Stimulated activated CD8-positive, alpha-beta memory T cell treated with anti-CD3 and anti-CD28 coated beads, Interleukin-2, amount 100 ng/mL, for 48 hours (primary cell): ENCODE results near the gene CHAD.
"Not testable (repeated sequence)": the region's sequence is repeated elsewhere in the genome, so short reads cannot be mapped to it uniquely, and the experiment has no call there.

Experiments used
- DNase-seq, 2 donors: peaks; one replicate each; pipeline ENCODE4 v3.0.0-alpha.2; 2020; ENCODE audit warnings: low read depth in 2 of 2

Gene CHAD

GRCh38 chr17:50457621-50458020 lies 11.1 kb downstream of the CHAD start:
- no peak for DNase-seq

- DNase-seq, result no peak
Measured at GRCh38 chr17:50453901-50454300, 14.8 kb downstream of the CHAD start.

- no peak for DNase-seq
Measured at GRCh38 chr17:50452630-50453300, 15.9 kb downstream of the CHAD start.

- DNase-seq, result no peak
Measured at GRCh38 chr17:50451943-50452629, 16.6 kb downstream of the CHAD start.

GRCh38 chr17:50448643-50449042 lies 20.0 kb downstream of the CHAD start:
- DNase-seq, result no peak

- no peak for DNase-seq
Measured at GRCh38 chr17:50447870-50448595, 20.6 kb downstream of the CHAD start.

GRCh38 chr17:50445730-50446325 lies 22.9 kb downstream of the CHAD start:
- no peak for DNase-seq

- no peak for DNase-seq
Measured at GRCh38 chr17:50444841-50445715, 23.6 kb downstream of the CHAD start.

- DNase-seq, result no peak
Measured at GRCh38 chr17:50443505-50443974, 25.1 kb downstream of the CHAD start.

- no peak for DNase-seq
Measured at GRCh38 chr17:50440838-50441829, 27.5 kb downstream of the CHAD start.

GRCh38 chr17:50440172-50440837 lies 28.4 kb downstream of the CHAD start:
- no peak for DNase-seq

- no peak for DNase-seq
Measured at GRCh38 chr17:50439008-50439407, 29.7 kb downstream of the CHAD start.

GRCh38 chr17:50437409-50437808 lies 31.3 kb downstream of the CHAD start:
- no peak for DNase-seq

- no peak for DNase-seq
Measured at GRCh38 chr17:50432125-50432762, 36.4 kb downstream of the CHAD start.

- DNase-seq, result no peak
Measured at GRCh38 chr17:50430821-50431618, 37.7 kb downstream of the CHAD start.

GRCh38 chr17:50429793-50430192 lies 38.9 kb downstream of the CHAD start:
- DNase-seq, result no peak

- no peak for DNase-seq
Measured at GRCh38 chr17:50428831-50429424, 39.8 kb downstream of the CHAD start.

GRCh38 chr17:50428126-50428525 lies 40.6 kb downstream of the CHAD start:
- not testable (repeated sequence) for DNase-seq
